Prostate gland (tissue), 2 donors: ENCODE data around the gene SGPL1.

ENCODE experiments used
- POLR2A ChIP-seq: fragments of 450-650 bp; IDR thresholded peaks from one replicate; pipeline ENCODE4 v1.6.1; 2016; ENCODE audit warnings: antibody characterized with exemption, mild to moderate bottlenecking
- POLR2AphosphoS5 ChIP-seq: sonication (generic); formaldehyde crosslinking; IDR thresholded peaks from one replicate; pipeline ENCODE4 v1.6.1; 2017; ENCODE audit warnings: antibody characterized with exemption
- TF ChIP-seq, protein P1 (sequence below), 4 experiments: fragments of 200-600 bp in 2 of 4; fragments of 450-650 bp in 2 of 4; sonication (generic) in 2 of 4; IDR thresholded peaks; 1 replicate in 3 of 4; 2 replicates in 1 of 4; pipeline ENCODE4 v1.5.1; 2016 to 2019; ENCODE audit warnings: antibody characterized with exemption in 4 of 4, mild to moderate bottlenecking in 2 of 4, moderate library complexity in 2 of 4

GRCh38 chr10:70832852-70833528 is 17.2 kb downstream of the SGPL1 start:
- TF ChIP-seq, protein P1, sequence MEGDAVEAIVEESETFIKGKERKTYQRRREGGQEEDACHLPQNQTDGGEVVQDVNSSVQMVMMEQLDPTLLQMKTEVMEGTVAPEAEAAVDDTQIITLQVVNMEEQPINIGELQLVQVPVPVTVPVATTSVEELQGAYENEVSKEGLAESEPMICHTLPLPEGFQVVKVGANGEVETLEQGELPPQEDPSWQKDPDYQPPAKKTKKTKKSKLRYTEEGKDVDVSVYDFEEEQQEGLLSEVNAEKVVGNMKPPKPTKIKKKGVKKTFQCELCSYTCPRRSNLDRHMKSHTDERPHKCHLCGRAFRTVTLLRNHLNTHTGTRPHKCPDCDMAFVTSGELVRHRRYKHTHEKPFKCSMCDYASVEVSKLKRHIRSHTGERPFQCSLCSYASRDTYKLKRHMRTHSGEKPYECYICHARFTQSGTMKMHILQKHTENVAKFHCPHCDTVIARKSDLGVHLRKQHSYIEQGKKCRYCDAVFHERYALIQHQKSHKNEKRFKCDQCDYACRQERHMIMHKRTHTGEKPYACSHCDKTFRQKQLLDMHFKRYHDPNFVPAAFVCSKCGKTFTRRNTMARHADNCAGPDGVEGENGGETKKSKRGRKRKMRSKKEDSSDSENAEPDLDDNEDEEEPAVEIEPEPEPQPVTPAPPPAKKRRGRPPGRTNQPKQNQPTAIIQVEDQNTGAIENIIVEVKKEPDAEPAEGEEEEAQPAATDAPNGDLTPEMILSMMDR (IDR thresholded peaks at IDR 0.05), result no peak
- TF ChIP-seq POLR2A, result no peak
- no peak for TF ChIP-seq POLR2AphosphoS5
